Activated CD8-positive, alpha-beta T cell treated with anti-CD3 and anti-CD28 coated beads for 36 hours (primary cell): ENCODE measurements around the gene TJP3. TPM values are rescaled to one million over a fixed set of nuclear protein-coding genes. Genes with fewer than 3 reads are reported as not detected.

Experiments used
- ATAC-seq: fragments of 200-7000 bp; cut with Tn5 transposase; one replicate; pipeline ENCODE4 v1.10.0; 2021; ENCODE audit warnings: mild to moderate bottlenecking, moderate library complexity
- CTCF ChIA-PET: fragments of 350-600 bp; sonication (Branson Sonifier 250); formaldehyde crosslinking; loops from one replicate; lab custom pipeline; 2021; ENCODE audit warnings: antibody characterized with exemption; lab: Charles Lee
- POLR2A ChIA-PET: fragments of 350-600 bp; sonication (Branson Sonifier 250); formaldehyde crosslinking; loops from one replicate; lab custom pipeline; 2021; ENCODE audit warnings: antibody characterized with exemption; lab: Charles Lee
- DNase-seq: peaks from one replicate; pipeline ENCODE4 v3.0.0-alpha.2; 2020
- H3K27ac Mint-ChIP-seq: one replicate; pipeline ENCODE4 v1.8.0; 2021; ENCODE audit warnings: mild to moderate bottlenecking, mixed read lengths
- H3K27me3 Mint-ChIP-seq: one replicate; pipeline ENCODE4 v1.8.0; 2021; ENCODE audit warnings: mixed read lengths
- H3K36me3 Mint-ChIP-seq: one replicate; pipeline ENCODE4 v1.8.0; 2021; ENCODE audit warnings: low read depth, mixed read lengths
- H3K4me1 Mint-ChIP-seq: one replicate; pipeline ENCODE4 v1.8.0; 2021; ENCODE audit warnings: low read depth, mixed read lengths
- H3K4me3 Mint-ChIP-seq: one replicate; pipeline ENCODE4 v1.8.0; 2021; ENCODE audit warnings: mild to moderate bottlenecking, moderate library complexity, mixed read lengths
- H3K9me3 Mint-ChIP-seq: one replicate; pipeline ENCODE4 v1.8.0; 2021; ENCODE audit warnings: mixed read lengths
- CTCF ChIP-seq: fragments of 200-600 bp; IDR thresholded peaks from one replicate; pipeline ENCODE4 v1.8.0; 2022; ENCODE audit warnings: antibody characterized with exemption, mild to moderate bottlenecking
- intact Hi-C: fragments of 100-400 bp; cut with micrococcal nuclease; formaldehyde crosslinking; loops from one replicate; pipeline ENCODE4 v1.10.0; 2022
- total RNA-seq, 2 experiments: library from RNA; stranded (reverse); gene quantifications; one replicate each; pipeline ENCODE4 v1.2.3, GENCODE V29; 2021

Gene TJP3
- total RNA-seq, 2 experiments from 2014 or later = 0.69 to 2.4 TPM

- Mint-ChIP-seq H3K27ac (peak overlapping the region; percentile 90), H3K4me3 (no peak overlapping the region), H3K4me1 (peaks cover 41% of the 10 kb centered on the region), H3K27me3 (no peaks in the 10 kb centered on the region), H3K36me3 (peaks cover 12% of the 10 kb centered on the region), H3K9me3 (no peaks in the 10 kb centered on the region)
- no peak for TF ChIP-seq CTCF
- POLR2A ChIA-PET = interaction anchor here (1.1 to 4.2 kb wide), 3 partner anchors 14 to 19 kb away, joined by 5 to 25 read pairs (median 5); no protein-coding TSS in a partner anchor
- CTCF ChIA-PET = interaction anchor here (0.8 to 3.0 kb wide), 7 partner anchors 14 to 176 kb away, joined by 3 to 17 read pairs (median 7); partner anchors contain the start of gene PIP5K1C
- intact Hi-C loops = no loop called here
- no peak for DNase-seq
- ATAC-seq = no peak
Observed at GRCh38 chr19:3672575-3672948, 35.6 kb upstream of the TJP3 start.

- intact Hi-C loops = no loop called here
- H3K4me3 Mint-ChIP-seq = no peak overlapping the region
- peaks cover 12% of the 10 kb centered on the region for H3K36me3 Mint-ChIP-seq
- ATAC-seq = no peak
- no peaks in the 10 kb centered on the region for H3K27me3 Mint-ChIP-seq
- no peaks in the 10 kb centered on the region for H3K9me3 Mint-ChIP-seq
- H3K27ac Mint-ChIP-seq = peak overlapping the region; percentile 52
- no peak for TF ChIP-seq CTCF
- DNase-seq = no peak
- ChIA-PET CTCF (interaction anchor here (0.8 to 3.0 kb wide), 4 partner anchors 14 to 26 kb away, joined by 3 to 17 read pairs (median 12); no protein-coding TSS in a partner anchor), POLR2A (interaction anchor here (1.1 to 4.2 kb wide), 3 partner anchors 14 to 19 kb away, joined by 5 to 25 read pairs (median 5); no protein-coding TSS in a partner anchor)
- peaks cover 41% of the 10 kb centered on the region for H3K4me1 Mint-ChIP-seq
Observed at GRCh38 chr19:3672993-3673392, 35.2 kb upstream of the TJP3 start.

GRCh38 chr19:3673506-3674439 is 34.4 kb upstream of the TJP3 start:
- POLR2A ChIA-PET = interaction anchor here (0.6 to 4.2 kb wide), 4 partner anchors 13 to 116 kb away, joined by 3 to 25 read pairs (median 4); partner anchors contain the start of gene MFSD12
- DNase-seq = peak; percentile 20
- intact Hi-C loops = no loop called here
- CTCF ChIA-PET = interaction anchor here (1.0 to 1.1 kb wide), 2 partner anchors 8 to 19 kb away, joined by 4 read pairs; no protein-coding TSS in a partner anchor
- H3K36me3 Mint-ChIP-seq = peaks cover 12% of the 10 kb centered on the region
- H3K27ac Mint-ChIP-seq = no peak overlapping the region
- H3K27me3 Mint-ChIP-seq = no peaks in the 10 kb centered on the region
- H3K9me3 Mint-ChIP-seq = no peaks in the 10 kb centered on the region
- no peak overlapping the region for H3K4me3 Mint-ChIP-seq
- no peak for TF ChIP-seq CTCF
- no peak for ATAC-seq
- H3K4me1 Mint-ChIP-seq = peaks cover 37% of the 10 kb centered on the region

- intact Hi-C loops = no loop called here
- ATAC-seq = no peak
- H3K4me3 Mint-ChIP-seq = no peak overlapping the region
- no peaks in the 10 kb centered on the region for H3K27me3 Mint-ChIP-seq
- DNase-seq = no peak
- H3K36me3 Mint-ChIP-seq = peaks cover 12% of the 10 kb centered on the region
- no peak overlapping the region for H3K27ac Mint-ChIP-seq
- CTCF ChIA-PET = interaction anchor here (1.1 kb wide), 1 partner anchor 9 kb away, joined by 4 read pairs; no protein-coding TSS in a partner anchor
- H3K4me1 Mint-ChIP-seq = peaks cover 31% of the 10 kb centered on the region
- H3K9me3 Mint-ChIP-seq = no peaks in the 10 kb centered on the region
- no peak for TF ChIP-seq CTCF
- POLR2A ChIA-PET = no interaction called here
Observed at GRCh38 chr19:3674784-3675543, 33.2 kb upstream of the TJP3 start.
